NOMO-1 treated with dmso at 0.1 percent for 144 hours (cell line): Measurements from ENCODE around the gene FANCE.

Source experiments
- DNase-seq: peaks from one replicate; lab custom pipeline; 2025; ENCODE audit not compliant: unreplicated experiment; lab: John Stamatoyannopoulos, UW

The FANCE gene

DNA sequence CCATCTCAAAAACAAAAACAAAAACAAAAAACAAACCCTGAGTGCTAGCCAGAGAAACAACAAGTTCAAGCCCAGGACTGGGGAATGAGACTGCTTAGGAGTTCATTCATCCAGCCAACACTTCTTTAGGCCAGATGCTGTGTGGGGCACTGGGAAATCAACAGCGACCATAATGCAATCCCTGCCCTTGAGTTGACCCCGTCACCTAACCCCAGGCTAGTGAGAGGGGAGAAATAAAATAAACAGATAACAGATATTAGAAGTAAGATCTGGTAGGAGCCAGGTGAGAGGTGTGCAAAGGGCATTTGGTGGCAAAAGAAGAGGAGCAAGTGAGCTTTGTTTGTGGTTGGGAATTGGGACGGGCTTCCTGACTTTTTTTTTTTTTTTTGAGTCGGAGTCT lies 11.2 kb downstream of the FANCE start:
- DNase-seq, result no peak

DNA sequence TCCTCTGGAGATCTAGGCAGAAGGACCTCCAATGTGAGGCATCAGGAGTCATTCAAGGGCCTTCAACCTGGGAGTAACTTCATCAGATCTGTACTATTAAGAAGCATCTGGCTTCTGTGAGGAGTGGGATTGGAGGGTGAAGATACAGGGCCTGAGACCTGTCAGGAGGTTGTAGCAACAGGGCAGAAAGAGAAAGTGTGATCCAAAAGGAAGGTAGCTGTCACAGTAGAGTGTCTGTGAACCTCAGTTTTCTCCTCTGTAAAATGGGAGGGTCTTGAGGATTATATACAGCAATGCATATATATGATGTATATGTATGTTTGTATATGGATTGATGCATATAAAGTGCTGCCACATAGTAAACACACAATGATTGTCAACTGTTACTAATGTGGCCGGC lies 13.5 kb downstream of the FANCE start:
- no peak for DNase-seq

DNA sequence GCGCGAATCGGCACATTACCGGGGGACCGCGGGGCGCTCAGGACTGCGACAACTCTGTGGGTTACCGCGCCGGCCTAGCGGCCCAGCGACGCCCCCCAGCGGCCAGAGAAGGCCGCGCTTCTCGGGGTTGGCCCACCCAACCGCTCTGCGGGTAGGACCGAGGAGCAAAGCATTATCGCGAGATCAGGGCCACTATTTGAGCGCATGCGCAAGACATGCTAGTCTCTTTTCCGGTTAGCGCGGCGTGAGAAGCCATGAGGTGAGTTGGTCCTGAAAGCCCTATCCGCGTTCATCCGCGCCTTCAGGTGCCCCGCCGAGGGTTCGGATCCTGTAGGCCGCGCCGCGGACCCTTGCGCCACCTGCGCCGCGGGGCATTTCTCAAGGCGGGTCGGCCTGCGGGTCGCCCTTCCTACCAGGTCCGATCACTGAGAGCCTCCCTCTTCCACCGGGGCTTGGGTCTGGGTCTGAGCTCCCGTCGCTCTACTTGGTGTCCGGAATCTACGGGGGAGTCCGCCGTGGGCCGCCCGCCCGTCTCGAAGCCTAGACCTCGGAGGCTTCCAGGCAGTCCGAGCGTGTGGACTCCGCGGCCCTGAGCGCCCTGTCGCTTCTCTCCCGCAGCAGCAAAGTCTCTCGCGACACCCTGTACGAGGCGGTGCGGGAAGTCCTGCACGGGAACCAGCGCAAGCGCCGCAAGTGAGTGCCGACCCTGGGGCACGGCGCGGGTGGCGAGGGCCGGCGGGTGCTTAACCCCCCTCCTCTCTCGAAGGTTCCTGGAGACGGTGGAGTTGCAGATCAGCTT lies 16.2 kb downstream of the FANCE start, which contains the start of gene RPL10A:
Gene RPL10A, plus strand, starts transcription at position 221 of the 799 bp plus-strand sequence. Its CDS starts 34 bp downstream, at position 255.
- DNase-seq, result peak; percentile 95

DNA sequence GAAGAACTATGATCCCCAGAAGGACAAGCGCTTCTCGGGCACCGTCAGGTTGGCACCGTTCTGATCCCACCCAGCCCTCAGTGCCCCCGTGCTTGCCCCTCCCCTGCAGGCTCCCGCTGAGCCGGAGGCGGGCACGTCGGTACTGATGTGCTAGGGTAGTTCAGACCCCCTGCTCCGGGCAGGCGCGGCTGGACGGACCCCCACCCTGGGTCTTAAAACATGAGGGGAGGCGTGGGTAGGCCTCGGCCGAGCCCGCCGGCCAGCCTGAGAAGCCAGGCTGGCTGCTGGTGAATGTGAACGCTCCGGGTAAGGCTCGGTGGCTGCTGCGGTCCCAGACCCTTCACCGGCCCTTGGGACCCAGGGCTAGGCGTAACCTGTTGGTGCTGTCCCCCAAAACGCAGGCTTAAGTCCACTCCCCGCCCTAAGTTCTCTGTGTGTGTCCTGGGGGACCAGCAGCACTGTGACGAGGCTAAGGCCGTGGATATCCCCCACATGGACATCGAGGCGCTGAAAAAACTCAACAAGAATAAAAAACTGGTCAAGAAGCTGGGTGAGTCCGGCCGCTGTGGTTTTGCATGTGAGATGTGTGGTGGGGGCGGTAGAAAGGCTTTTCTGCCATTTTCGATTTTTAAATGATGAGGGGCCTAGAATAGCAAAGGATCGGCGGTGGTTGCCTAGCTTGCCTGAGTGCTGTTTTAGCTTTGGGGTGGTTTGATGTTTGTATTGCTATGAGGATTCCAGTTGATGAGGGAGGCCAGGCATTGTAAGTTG lies 17.0 kb downstream of the FANCE start:
- DNase-seq, result no peak

DNA sequence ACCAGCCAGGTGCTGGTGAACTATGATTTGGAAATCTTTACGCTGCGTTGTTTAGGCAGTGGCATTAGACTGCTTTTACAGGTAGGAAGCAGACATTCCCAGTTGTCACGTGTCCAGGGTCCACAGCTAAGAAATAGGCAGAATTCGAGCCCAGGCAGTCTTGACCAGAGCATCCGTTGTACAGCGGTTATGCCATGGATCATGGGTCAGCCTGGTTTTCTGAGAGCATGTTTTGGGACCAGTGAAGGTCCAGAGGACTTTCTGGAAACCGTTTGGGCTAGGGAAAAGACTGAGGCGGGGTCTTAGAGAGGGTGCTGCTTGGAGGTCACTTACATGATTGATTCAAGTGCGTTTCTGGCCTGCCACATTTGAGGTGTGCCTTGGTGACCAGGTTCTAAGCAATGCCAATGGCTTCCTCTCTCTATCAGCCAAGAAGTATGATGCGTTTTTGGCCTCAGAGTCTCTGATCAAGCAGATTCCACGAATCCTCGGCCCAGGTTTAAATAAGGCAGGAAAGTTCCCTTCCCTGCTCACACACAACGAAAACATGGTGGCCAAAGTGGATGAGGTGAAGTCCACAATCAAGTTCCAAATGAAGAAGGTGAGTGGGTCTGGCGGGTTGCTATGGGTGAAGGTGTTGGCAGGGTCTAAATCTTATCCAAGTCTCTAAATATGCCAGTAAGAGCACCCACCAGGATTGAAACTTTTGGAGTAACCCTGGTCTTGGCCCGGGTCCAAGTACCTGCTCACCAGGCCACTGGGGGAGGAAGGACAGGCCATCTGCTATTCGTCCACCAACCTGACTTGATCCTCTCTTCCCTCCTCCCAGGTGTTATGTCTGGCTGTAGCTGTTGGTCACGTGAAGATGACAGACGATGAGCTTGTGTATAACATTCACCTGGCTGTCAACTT lies 17.9 kb downstream of the FANCE start:
- DNase-seq, result no peak

DNA sequence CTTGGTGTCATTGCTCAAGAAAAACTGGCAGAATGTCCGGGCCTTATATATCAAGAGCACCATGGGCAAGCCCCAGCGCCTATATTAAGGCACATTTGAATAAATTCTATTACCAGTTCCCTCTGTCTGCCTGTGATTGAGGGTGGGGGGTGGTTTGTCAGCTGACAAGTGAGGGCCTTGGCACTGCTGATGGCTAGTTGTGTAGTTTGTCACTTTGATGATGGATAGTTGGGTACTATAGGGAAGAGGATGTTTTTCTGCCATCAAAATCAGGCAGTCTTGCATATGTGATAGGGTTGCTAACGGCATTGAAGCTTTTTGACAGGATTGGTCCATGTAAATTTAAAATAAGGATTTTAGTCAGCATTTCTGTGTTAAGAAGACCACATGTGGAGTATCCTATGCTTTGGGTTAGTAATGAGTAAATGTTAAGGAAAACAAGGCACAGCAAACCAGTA lies 18.6 kb downstream of the FANCE start:
- DNase-seq, result no peak

DNA sequence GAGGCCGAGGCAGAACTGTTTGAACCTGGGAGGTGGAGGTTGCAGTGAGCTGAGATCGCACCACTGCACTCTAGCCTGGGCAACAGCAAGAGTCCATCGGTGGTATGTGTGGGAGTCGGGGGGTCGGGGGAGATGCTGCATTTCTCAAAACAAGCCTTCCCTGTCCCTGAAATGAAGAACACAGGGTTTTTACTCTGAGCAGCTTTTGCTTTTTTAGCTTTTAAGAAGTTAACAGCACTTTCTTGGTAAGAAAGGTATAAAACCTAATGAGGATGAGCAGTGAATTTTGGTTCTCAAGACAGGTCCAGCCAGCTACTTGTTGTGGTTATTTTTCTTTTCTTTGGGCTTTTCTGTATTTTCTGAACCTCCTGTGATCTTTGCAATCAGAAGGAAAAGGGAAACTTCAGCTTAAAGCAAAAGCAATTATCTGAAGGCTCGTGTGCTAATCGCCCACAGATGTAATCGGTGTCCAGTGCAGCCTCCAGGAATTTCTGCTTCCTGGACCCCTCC lies 19.8 kb downstream of the FANCE start:
- no peak for DNase-seq

DNA sequence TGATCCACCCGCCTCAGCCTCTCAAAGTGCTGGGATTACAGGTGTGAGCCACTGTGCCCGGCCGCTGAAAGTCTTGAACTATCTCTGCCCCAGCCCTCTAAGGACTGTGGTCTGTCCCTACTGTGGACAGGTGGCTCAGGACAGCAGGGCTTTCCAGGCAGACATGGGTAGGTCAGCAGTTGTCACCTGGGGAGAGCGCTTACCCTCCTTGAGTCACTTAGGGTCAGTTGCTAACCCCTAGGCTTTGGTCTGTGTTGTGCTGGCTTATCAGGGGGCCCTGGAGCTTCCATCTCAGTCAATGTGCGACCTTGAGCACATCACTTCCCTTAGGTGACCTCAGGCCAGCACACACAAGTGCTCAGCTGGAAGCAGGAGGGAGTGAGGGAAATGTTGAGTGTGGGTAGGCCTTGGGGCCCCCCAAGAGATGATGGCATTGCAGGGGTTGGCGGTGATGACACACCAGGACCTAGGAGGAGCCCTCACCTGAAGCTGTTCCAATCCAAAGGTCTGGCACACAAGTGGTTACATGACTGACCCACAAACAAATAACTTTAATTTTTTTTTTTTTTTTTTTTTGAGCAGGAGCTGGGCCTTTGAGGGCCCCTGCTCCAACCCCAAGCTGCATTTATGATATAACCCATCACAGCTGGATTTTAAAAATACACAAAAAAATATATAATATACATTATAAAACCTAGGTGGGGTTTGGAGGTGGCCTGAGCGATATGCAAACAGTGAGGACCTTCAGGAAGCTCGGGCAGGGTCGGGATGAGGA lies 21.1 kb downstream of the FANCE start:
- DNase-seq, result no peak

DNA sequence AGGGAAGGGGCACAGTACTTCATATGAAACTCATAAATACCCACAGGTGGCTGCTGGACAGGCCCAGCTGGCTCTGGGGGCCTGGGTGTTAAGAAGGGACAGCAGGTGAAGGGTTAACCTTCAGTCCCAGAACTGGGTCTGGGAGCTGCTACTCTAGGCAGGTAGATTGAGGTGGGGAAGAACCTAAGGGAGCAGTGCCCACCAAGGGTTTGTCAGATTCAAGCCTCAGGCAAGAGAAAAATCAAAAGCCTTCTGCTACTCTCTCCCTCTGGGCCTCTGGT lies 21.7 kb downstream of the FANCE start:
- DNase-seq, result no peak

DNA sequence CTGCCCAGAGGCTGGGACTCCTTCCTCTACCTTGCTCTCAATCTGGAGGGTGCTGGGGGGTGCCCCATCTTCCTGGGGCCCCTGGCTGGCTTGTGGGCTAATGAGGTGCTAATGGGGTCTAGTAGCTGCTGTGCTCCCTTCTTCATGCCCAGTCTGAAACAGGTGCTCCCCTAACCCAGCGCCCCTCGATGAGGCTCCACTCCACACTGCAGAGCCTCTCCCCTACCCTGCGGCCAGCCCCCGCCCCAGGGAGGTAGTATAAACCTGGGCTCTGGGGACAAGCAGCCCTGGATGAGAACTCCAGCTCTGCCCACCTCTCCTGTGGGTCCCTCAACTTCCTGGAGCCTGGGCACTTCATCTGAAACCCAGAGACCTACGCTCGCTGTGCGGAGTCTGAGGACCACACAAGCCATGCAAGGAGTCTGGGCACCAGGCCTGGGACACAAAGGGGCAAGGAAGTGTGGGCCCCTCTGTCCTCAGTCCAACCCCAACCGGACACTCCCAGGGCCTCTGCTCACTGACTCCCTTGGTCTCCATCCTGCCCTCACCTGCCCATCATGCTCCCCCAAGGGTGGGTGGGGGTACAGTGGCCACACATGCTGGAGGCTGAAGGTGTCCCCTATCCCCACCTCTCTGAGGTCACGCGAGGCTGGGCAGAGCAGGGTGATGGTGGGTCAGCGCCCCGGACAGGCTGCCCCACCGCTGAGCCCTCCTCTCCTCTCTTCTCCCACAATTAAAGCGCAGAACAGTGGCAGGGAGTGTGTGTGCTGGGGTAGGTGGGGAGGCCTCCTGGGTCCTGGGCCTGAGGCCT lies 22.2 kb downstream of the FANCE start:
- DNase-seq, result no peak

DNA sequence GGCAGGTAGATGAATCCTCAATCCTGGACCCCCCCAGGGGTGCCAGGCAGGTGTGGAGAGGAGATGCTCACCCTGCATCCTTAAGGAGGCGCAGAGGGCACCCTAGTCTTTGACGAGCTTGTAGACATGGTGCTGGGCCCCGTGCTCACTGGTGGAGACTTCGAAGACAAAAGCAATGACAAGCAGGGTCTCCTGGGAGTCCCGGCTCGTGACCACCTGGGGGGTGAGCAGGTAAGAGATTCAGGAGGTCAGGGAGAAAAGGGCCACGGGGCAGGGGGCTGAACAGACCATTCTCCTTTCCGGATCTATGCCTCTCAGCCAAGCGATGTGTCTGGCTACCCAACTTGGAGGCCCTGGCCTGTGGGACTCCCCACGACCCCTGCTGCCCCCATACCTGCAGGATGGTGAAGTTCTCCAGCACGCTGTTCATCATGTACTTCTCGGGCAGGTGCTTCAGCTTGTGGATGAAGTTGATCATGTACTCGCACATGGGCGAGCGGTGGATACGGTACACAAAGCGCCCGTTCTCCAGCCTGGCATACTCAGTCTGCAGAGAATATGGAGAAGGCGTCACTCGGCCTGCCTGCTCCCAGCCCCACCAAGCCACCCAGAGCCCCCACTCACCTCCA lies 22.9 kb downstream of the FANCE start:
- DNase-seq, result no peak

DNA sequence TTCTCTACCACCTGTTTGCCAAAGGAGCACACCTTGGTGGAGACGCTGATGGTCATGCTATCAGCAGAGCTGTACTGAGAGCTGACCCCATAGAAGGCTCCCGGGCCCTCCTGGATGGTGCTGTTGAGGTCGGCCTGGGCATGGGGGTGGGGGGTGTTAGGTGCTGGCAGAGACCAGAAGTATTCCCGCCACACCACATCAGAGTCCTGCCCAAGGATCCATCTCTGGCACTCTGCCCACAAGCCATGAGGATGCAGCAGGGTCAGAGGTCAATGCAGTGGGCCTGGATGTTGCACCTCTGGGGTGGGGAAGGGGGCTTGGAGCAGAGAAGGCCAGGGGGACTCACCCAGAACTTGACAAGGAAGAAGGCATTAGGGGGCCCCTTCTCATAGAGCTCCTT lies 23.4 kb downstream of the FANCE start:
- DNase-seq, result no peak

DNA sequence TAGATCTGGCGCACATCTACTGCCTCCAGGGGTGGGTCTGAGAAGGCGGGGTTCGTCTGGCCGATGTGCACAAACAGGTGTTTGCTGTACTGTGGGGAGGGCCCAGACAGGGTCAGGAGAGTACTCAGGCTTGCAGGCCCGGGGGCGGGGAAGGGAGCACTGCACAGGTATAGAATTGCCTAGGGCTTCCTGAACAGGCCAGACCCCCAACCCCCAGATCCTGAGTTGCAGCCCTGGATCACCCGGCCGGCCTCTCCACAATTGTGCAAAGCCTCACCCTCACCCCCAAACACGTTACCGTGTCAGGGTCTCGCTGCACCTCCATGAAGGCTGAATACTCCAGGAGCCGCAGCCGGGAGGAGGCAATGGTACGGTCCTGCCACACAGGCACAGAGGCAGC lies 23.9 kb downstream of the FANCE start:
- no peak for DNase-seq

DNA sequence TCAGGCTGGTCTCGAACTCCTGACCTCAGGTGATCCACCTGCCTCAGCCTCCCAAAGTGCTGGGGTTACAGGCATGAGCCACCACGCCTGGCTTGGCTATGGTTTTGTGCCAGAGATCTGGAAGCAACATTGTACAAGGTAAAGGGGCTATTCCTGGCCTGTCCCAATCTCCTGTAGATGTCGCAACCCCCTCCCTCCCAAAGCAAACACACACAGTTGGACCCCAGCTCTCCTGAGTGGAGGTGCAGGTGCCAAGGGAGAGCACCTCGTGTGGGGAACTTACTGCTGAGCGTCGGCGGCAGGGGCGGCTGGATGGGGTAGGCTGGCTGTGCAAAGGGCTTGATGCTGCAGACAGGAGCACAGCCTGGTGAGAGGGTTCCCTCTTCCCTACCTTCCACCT lies 24.9 kb downstream of the FANCE start:
- DNase-seq, result no peak

DNA sequence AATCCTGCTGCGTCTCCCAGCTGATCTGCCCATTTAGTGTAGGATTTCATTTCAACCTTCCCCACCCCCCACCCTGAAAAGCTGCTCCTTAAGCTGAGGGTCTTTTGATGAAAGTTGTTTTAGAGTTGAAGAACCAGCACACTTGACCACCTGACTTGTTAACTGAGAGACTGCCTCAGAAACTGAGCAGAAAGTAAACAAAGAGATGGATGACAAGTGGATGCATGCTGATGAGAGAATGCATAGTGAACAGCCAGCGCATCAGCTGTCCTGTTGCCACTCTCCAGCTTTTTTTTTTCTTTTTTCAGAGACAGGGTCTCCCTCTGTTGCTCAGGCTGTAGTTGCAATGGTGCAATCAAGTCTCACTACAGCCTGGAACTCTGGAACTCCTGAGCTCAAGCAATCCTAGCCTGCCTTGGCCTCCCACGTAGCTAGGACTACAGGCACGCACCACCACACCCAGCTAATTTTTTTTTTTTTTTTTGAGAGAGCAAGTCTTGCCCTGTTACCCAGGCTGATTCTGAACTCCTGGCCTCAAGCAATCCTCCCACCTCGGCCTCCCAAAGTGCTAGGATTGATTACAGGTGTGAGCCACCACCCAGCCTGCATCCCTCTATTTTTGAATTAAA lies 25.5 kb downstream of the FANCE start:
- no peak for DNase-seq

DNA sequence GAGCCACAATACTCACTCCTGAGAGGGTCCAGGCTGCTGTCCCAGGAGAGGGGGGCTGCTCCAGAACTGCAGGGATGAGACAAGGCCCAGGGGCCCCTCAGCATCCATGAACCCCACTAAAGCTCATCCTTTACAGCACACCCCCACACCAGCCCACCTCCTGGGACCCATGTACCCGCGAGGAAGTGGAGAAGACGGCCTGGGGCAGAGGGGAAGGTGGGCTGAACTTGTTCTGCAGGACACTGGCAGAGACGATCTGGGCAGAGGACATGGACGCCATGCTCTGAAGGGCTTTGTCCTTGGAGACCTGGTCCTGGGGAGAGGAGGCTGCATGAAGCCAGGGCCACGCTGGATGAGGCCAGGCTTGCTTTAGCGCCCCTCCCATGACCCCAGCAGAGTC lies 26.1 kb downstream of the FANCE start:
- no peak for DNase-seq

DNA sequence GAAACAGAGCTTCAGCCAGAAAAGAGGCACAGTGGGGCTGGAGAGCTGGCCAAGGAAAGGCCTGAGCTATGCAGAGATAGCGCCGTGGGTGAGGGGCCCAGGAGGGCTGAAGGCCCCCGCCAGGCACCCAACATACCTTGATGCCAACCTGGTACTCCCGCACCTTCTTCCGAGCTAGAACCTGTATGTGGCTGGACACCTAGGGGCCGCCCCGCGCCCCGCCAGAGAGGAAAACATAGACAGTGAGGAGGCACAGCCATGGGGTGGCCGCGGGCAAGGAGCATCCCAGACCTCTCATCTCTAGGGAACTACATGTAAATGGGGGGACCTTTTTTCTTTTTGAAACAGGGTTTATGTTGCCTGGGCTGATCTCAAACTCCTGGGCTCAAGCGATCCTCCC lies 28.0 kb downstream of the FANCE start:
- DNase-seq, result no peak

DNA sequence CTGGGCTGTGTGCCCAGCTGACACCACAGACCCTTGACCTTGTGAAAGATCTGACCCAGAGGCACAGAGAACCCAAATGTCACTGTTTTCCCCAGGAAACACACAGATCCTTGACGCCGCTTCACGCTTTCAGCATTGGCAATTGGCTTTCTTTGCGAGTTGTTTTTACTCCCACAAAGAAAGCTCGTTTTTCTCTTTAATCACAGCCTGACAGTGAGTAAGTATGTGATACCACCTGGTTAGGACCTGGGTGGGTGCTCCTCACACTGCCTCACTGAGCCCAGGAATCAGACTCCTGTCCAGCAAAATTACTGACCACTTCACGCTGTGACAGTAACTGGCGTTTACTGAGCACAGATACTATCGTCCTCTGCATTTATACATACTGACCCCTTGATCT lies 29.1 kb downstream of the FANCE start:
- no peak for DNase-seq

DNA sequence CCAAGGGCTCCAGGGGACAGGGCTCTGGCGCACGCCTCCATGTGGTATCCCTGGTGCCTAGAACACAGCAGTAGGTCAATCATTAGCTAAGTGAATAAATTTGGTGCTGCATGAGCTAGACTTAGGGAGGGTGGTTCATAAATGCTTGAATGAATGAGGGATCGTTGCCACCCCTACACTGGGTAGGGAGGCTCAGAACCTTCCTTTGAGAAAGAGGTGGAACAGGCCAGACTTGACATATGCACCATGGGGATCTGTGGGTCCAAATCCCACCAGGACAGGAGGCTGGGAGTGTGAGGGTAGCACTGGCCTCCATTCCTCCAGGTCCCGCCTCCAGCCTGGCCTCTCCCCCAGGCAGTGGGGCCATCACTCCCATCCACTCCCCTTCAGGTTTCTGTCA lies 30.9 kb downstream of the FANCE start:
- DNase-seq, result no peak
